8988T (cell line): Measurements from ENCODE around the gene COMMD7.
"Not testable (repeated sequence)": the region's sequence is repeated elsewhere in the genome, so short reads cannot be mapped to it uniquely, and the experiment has no call there.

Experiments
- DNase-seq: peaks from one replicate; pipeline ENCODE4 v3.0.0; 2011

The COMMD7 gene

DNA sequence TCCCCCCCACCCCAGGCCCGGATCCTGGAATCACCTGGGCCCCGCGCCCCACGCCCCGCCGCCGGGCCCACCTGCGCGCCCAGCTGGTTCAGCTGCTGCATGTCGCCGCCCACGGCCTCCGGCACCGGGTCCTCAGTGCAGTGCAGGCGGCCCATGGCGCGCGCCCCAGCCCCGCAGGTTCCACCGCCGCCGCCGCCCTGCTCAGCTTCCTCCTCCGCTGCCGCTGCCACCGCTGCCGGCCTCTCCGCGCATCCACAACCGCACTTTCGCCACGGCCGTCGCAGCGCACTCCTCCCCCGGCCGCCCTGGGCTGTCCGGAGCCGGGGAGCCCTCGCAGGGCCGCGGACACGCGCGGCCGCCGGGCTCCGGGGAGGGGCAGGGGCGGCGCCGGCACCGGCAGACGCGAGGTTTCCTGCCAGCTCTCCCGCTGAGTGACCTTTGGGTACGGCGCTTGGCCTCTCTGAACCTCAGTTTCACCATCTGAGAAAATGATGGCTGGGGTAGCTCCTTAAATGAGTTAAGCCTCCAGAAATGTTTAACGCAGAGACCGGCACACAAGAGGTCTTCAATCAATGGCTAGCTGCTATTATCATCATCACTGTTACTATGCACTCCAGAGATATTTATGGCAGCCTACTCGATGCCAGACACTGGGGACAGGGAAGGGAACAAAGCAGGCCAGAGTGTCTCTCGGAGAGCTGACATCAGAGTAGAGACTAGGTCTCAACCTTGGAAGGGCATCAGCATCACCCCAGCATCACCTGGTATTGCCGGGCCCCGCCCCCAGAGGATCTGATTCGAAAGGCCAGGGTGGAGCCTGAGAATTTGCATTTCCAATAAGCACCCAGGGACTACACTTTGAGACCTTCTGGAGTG, at the start of gene COMMD7:
TSS of gene COMMD7 (minus strand) at position 231 of the 876 bp plus-strand sequence. CDS start at position 155, 76 bp downstream.
- no peak for DNase-seq

DNA sequence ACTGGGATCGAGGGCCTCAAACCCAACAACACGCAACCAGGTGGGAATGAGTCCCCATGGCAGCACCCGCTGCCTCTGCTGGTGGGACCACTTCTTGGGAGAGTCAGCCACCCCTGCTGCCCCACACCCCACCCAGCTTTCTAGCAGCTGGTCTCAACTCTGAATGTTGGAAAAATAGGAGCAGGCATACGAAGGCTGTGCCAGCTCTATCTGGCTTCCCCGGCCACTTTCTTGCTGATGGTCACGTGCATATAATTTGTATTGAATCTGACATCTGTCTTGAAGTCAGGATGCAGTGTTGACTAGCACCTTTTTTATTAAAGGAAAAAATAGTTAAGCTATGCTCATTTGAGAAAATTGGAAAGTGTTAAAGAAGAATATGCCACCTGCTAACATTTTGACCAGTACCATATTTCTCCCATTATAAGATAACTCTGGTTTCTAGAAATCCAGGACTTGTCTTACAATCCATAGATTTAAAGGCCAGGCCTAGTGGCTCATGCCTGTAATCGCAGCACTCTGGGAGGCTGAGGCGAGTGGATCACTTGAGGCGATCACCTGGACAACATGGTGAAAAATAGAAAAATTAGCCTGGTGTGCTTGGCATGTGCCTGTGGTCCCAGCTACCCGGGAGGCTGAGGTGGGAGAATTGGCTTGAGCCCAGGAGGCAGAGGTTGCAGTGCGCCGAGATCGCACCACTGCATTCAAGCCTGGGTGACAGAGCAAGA, 49.6 kb upstream of the COMMD7 start:
- DNase-seq, result no peak

DNA sequence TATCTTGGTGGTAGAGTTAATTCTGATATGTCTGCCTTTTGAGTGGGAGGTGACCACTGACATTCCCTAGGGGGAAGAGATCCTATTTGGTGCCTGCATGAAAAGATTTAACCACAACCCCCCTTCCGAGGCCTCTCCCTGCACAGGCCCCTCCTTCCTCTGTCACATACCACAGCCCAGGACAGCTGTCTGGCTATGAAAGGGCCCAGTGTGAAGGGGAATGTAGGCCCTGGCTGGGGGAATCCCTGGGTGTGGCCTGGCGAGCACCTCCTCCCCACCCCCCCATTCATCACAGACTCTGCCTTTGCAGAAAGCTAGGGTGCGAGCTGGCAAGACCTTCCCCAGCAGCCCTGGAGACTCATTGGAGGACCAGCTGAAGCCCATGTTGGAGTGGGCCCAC, 49.0 kb upstream of the COMMD7 start:
- DNase-seq, result no peak

DNA sequence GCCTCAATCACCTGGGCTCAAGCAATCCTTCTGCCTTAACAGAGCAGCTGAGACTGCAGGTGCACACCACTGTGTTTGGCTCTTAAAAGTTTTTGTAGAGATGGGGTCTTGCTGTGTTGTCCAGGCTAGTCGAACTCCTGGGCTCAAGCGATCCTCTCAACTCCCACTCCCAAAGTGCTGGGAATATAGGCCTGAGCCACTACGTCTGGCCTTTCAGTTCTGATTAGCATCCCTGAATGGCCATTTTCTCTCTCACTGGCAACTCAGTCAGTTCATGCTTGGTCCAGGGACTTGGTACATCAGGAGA, 47.4 kb upstream of the COMMD7 start:
- DNase-seq, result no peak

DNA sequence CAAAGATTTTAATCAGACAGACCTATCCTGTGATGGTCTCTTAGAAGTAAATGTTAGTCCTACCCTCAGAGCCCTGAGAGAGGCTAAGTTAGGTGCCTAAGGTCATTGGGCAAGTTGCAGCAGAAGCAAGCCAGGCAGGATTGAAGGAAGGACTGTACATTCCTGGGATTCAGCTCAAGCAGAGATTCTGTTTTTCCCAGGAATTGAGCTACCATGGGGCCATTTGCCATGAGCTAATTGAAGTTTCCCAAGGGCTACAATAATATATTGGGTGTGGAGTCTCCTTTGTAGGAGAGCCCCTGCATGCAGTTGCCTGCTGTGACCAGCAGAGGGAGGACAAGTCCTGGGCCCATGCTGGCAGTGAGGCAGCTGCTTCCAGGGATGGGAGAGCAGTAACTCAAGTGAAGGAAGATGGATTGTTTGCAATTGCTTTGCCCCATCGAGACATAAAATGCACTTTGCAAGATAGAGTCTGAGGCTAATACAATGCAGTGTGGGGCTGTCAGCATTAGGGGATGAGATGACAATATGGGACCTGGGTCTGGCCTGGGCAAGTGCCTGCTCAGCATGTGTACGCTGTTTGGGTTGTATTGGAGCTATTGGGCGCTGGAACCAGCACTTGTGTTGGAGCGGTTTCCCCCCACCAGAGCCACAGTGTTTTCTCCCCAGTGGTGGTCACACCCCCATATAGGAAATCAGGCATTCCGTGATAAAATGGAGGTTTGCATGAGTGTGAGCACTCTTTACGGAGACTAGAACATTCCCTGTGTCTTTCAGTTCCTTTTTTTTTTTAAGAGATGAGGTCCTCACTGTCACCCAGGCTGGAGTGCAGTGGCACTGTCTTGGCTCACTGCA, 46.9 kb upstream of the COMMD7 start:
- DNase-seq, result peak; percentile 86

DNA sequence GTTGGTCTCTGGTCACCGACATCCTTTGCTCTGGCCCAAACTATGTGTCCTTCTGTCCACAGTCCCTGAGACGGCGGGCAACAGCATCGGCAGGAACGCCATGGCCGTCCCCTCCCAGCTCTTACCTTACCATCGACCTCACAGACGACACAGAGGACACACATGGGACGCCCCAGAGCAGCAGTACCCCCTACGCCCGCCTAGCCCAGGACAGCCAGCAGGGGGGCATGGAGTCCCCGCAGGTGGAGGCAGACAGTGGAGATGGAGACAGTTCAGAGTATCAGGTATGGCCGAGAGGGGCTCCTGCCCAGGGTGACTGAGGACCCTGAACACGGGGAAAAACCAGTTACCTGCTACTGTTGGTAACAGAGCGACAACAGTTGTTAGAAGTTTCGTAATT, 43.9 kb upstream of the COMMD7 start:
- no peak for DNase-seq

DNA sequence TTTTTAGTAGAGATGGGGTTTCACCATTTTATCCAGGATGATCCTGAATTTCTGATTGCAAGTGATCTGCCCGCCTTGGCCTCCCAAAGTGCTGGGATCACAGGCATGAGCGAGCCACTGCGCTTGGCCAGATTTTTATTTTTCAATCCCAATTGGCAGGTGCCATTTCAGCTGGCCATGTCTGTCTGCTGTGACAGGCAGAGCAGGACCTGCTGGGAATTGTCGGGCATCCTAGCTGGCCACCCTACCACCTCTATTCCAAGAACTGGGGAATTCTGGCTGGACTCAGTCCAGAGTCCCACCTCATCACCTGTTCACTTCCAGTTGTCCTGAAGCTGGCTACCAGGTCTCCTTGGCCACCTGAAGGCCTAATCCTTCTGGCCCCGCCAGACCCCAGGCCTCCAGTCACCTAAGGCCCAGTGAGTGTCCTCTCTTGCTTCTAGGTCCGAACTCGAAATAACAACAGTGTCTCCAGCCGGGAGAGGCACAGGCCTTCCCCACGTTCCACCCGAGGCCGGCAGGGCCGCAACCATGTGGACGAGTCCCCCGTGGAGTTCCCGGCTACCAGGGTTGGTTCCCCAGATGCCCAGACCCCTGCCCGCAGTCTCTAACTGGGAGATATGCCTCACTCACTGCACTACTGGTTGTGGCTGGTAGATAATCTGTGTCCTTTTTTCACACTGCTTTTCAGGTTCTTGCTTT, 42.9 kb upstream of the COMMD7 start:
- no peak for DNase-seq

DNA sequence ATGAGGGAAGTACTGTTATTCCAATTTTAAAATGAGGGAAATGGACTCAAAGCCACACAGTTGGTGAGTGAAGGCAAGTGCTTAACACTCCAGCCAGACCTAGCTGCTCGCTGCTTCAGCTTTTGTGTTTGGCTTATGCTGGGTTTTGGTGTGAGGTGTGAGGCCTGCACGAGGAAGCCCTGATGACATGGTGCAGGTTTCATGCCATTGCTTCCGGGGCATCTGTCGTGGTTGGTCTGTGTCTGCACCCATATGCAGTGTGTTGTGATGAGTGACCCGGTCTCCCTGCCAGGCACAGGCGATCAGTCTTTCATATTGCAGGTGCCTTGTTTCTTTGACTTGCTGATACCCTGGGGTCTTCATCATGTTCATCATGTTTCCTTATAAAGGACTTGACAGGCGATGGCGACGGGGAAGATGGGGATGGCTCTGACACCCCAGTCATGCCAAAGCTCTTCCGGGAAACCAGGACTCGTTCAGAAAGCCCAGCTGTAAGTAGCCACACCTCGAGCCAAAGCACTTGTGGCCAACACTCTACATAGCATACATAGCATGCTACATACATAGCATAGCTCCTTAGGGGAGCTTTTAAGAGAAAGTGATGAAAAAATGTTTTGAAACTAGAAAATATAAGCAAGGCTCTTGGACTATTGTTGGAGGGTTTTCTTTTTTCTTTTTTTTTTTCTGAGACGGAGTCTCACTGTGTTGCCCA, 41.3 kb upstream of the COMMD7 start:
- no peak for DNase-seq

DNA sequence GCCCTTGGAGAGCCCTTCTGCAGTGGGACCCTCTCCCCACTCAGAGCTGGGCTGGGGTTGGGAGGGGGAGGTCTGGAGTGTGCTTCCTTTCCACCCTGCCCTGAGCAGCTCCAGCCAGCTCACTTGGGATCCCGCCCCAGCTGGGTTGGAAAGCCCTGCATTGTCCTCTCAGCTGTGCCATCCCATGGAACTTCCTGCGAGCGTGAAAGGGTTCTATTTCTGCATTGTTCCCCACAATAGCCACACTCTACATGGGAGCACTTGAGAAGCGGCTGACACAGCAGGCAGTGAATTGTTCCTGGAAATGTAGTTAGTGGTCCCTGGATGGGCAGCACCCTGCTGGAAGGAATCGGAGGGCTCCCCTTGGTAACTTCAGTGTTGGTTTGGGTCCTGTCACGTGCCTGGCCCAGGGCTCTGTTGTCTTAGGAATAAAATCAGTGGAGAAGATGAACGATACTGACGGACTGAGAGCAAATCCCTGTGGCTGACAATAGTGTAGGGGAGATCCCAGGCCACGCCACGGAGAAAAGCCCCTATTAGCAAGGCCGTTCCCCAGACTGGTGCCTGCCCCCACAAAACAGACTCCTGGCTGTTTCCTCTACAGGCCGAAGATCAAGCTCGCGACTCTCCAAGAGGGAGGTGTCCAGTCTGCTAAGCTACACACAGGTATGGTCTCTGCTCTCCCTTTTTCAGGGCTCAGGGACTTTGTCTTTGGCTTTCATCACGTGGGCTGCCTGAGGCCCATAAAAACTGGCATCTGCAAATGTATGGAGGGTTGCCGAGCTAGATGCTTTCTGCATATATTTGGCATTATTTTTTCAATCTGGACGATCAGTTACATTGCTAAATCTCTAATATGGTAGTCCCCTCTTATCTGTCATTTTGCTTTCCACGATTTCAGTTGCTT, 37.7 kb upstream of the COMMD7 start:
- no peak for DNase-seq

DNA sequence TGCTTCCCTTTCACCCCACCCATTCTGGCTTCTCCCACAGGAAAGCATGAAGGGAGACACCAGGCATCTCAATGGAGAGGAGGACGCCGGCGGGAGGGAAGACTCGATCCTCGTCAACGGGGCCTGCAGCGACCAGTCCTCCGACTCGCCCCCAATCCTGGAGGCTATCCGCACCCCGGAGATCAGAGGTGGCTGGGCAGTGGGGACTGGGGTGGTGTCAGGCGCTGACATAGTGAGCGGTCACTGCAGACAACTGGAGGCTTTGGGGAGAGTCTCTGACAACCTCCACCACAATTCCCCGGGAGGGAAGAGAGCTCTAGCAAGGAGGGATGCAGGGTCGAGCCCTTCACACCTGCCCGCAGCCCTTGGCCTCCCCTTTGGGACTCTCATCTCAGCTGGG, 37.0 kb upstream of the COMMD7 start:
- no peak for DNase-seq

DNA sequence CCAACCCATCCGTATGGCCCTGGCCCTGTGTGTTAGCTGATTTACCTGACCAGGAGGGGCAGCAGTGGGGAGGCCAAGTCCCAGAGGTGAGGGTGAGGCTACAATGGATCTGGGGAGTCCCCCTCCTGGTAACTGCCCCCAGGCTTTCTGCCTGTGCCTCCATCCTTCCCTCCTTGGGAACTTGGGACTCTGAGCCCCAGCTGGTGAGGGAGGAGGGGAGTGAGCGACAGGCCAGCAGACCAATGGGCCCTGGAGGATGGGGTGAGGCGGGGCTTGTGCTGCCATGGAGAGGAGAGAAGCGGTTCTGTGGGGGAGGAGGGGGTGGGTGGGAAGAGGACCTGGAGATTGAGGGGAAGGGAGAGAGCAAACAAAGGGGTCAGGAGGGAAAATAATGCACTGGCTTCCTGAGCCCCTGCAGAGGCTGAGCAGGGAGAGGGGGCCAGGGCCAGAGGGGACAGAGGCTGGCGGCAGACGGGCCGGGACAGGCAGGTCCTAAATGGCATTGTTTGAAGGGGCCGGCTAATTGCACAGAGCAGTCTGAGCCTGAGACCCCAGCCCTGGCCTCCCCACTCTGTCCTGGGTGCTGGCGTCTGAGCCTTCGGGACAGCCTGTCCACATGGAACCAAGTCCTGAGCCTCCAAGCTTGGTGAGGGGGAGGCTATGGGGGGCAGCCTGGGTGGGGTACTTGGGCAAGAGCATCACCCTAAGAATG, 36.4 kb upstream of the COMMD7 start:
- no peak for DNase-seq

DNA sequence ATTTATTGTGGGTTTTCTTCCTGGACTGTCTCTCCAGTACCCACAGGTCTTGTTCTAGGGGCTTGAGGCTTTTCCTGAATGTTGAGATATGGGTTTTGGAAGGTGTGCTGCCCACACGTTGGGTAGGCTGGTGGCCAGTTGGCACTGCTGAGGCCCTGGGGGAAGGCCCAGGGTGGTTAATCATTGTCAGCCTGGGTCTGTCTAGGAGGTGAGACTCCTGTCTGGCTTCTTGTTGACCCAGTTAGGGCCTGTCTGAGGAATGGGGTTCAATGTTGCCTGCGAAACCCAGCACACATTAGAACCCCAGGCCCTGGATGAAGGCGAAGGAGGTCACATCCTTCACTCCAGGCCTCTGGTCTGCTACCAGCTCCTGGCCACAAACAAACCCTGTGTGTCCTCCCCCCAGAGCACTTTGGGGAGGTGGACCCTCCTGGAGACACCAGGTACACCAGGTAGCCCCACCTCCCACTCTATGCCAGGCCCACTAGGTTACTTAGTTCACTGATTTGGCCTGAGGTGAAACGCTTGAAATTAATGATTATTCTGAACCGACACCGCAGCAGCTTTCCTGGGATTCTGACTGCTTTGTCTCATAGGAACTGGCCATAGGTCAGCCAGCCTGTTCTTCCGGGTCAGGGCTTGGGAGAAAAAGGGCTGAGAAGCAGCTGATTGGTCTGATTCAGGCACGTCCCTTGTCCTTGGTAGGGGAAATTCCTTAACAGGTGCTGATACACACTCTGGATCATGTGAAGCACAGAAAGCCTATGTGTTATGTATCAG, 34.1 kb upstream of the COMMD7 start:
- DNase-seq, result no peak

DNA sequence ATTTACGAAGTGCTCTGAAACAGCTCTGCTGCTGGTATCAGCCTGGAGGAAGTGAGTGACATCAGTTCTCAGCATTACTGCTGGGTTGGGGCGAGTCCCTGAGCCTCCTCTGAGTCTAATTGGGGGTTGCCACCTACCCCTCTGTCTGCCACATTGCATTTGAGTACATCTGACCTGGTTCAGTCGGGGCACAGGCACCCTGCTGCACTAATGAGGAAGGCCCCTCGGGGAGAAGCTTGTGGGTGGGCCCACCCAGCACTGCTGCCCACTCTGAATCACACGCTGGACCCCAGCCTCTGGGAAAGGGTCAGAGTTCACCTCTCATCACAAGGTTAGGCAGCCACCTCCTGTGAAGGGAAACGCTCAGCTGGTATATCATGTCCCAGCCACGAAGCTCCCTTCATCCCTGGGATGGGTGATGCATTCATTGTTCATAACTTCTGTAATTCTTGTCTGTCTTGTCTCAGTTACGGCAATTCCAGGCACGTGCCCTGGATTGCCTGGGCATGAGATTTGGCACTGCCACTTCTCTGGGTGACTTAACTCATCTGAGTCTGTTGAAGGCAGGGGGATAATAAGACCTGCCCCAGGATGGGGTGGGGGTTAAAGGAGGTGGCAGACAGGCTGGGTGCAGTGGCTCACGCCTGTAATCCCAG, 32.2 kb upstream of the COMMD7 start:
- DNase-seq, result no peak

DNA sequence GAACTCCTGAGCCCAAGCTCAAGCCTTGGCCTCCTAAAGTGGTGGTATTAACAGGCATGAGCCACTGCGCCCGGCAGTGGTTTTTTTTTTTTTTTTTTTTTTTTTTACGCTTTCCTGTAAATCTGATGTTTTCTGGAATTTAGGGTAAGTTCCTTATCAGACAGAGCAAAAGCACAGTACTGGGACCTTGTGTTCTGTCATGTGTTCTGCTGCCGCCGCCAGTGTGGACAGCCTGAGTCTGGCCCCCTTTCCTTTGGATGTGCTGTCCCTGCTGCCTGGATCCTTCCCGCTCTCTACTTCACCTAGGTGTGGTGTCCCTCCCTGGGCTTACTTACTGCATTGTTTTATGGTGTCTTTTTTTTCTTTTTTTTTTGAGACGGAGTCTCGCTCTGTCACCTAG, 30.6 kb upstream of the COMMD7 start:
- DNase-seq, result no peak

DNA sequence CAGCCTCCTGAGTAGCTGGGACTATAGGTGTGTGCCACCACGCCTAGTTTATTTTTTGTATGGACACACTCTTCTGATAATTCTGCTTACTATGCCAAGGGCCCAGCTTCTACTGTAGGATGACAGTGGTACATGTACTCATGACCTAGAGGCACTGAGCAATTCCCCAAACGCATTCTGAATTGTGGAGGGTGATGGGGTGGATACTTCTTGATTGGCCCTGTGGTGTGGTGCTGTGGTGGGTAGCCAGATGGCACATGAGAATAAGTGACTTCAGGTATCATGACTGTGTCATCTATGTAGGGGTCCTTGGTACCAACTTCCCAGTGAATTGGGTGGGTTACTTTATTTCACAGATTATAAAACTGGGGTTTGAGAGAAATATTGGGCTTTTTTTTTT, 30.0 kb upstream of the COMMD7 start:
- DNase-seq, result no peak

DNA sequence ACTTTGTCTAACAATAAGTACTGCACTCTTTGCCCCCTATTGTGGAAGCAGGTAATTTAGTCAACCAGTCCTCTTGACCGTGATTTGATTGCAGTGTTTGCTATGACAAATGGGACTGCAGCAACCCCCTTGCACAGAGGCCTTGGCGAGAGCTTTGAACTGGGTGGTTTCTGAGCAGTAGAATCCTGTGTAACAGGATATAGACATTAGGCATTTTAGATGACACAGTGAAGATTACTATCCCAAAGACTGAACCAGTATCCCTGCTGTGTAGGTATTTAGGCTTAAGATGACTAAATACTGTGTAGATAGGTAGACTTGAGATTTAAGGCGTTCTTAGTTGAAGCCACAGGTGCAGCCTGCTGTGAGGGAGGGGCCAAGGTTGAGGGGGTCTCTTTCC, 28.8 kb upstream of the COMMD7 start:
- DNase-seq, result no peak

DNA sequence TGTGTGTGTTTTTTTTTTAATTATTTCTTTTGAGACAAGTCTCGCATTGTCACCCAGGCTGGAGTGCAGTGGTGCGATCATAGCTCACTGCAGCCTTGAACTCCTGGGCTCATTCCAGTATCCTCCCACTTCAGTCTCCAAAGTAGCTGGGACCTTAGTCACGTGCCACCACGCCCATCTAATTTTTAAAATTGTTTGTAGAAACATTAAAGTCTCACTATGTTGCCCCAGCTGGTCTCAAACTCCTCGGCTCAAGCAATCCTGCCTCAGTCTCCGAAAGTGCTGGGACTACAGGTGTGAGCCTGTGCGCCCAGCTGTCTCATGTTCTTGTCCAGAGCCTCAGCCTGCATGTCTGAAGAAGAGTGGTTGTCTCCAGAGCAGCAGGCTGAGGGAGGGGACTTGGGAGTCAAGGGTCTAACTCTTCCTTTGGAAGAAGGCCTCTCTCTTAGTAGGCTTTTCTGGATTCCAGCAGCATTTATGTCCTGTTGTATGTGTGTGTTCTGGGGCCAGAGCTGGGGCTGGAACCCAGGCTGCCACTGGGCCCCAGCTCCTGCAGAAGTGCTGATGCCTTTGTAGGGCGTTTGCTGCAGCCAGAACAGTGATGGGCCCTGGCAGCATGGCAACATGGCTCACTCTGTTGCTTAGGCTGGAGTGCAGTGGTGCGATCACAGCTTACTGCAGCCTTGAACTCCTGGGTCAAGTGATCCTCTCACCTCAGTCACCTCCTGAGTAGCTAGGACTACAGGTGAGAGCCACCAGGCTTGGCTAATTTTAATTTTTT, 24.3 kb upstream of the COMMD7 start:
- no peak for DNase-seq

DNA sequence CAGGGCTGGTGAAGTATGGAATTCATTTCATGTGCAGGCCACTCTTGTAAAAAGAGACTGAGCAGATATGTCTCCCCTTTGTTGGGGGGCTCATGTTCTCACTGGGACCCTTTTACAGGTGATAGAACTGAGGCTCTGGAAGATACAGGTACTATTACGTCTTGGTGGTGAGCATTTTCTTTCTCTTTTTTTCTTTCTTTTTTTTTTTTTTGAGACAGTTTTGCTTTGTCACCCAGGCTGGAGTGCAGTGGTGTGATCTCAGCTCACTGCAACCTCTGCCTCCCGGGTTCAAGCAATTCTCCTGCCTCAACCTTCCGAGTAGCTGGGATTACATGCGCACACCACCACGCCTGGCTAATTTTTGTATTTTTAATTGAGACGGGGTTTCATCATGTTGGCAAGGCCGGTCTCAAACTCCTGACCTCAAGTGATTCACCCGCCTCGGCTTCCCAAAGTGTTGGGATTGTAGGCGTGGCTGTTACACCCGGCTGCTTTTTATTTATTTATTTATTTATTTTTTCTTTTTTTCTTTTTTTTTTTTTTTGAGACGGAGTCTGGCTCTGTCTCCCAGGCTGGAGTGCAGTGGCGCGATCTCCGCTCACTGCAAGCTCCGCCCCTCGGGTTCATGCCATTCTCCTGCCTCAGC, 22.1 kb upstream of the COMMD7 start:
- not testable (repeated sequence) for DNase-seq
